Activated naive CD8-positive, alpha-beta T cell (primary cell): Measurements from ENCODE around the gene SORCS2.

Source experiments
- H3K27ac Mint-ChIP-seq: one replicate; pipeline ENCODE4 v1.8.0; 2021; ENCODE audit warnings: mixed read lengths
- H3K27me3 Mint-ChIP-seq: one replicate; pipeline ENCODE4 v1.8.0; 2021; ENCODE audit warnings: mixed read lengths
- H3K36me3 Mint-ChIP-seq: one replicate; pipeline ENCODE4 v1.8.0; 2021; ENCODE audit warnings: mixed read lengths
- H3K4me1 Mint-ChIP-seq: one replicate; pipeline ENCODE4 v1.8.0; 2021; ENCODE audit warnings: low read depth, mixed read lengths
- H3K4me3 Mint-ChIP-seq: one replicate; pipeline ENCODE4 v1.8.0; 2021; ENCODE audit warnings: mild to moderate bottlenecking, mixed read lengths
- H3K9me3 Mint-ChIP-seq: one replicate; pipeline ENCODE4 v1.8.0; 2021; ENCODE audit warnings: low read depth, mixed read lengths

Gene SORCS2

GRCh38 chr4:7709431-7709830 lies 517.1 kb downstream of the SORCS2 start:
- H3K27ac Mint-ChIP-seq: no peak overlapping the region
- no peaks in the 10 kb centered on the region for H3K36me3 Mint-ChIP-seq
- no peaks in the 10 kb centered on the region for H3K4me1 Mint-ChIP-seq
- no peaks in the 10 kb centered on the region for H3K9me3 Mint-ChIP-seq
- H3K4me3 Mint-ChIP-seq: no peak overlapping the region
- H3K27me3 Mint-ChIP-seq: no peaks in the 10 kb centered on the region

DNA sequence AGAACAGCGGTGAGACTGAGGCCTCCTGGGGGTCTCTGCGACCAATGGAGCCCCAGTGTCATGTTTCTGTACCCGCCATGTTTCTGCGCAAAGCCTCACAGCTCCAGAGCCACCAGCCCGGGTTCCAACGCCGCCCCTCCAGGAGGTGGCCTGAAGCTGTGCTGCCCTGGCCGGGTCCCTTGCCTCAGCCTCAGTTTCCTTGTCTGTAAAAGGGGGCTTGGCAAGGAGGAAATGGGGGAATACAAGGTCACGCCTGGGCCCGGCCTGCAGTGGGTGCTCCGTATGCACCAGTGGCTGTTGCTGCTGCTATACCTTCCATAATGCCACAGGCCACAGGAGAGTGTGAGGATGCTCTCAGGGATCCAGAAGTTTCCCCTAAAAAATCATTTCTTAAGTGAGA lies 517.8 kb downstream of the SORCS2 start:
- H3K4me1 Mint-ChIP-seq: no peaks in the 10 kb centered on the region
- H3K9me3 Mint-ChIP-seq: no peaks in the 10 kb centered on the region

GRCh38 chr4:7710576-7711306 lies 518.4 kb downstream of the SORCS2 start:
- H3K36me3 Mint-ChIP-seq: no peaks in the 10 kb centered on the region
- H3K27me3 Mint-ChIP-seq: no peaks in the 10 kb centered on the region
- H3K4me1 Mint-ChIP-seq: no peaks in the 10 kb centered on the region
- no peak overlapping the region for H3K4me3 Mint-ChIP-seq
- no peak overlapping the region for H3K27ac Mint-ChIP-seq
- H3K9me3 Mint-ChIP-seq: no peaks in the 10 kb centered on the region

More for the DNA sequence above, 517.8 kb downstream of the SORCS2 start:
- H3K27me3 Mint-ChIP-seq: no peaks in the 10 kb centered on the region
- no peaks in the 10 kb centered on the region for H3K36me3 Mint-ChIP-seq
- no peak overlapping the region for H3K4me3 Mint-ChIP-seq
- no peak overlapping the region for H3K27ac Mint-ChIP-seq

DNA sequence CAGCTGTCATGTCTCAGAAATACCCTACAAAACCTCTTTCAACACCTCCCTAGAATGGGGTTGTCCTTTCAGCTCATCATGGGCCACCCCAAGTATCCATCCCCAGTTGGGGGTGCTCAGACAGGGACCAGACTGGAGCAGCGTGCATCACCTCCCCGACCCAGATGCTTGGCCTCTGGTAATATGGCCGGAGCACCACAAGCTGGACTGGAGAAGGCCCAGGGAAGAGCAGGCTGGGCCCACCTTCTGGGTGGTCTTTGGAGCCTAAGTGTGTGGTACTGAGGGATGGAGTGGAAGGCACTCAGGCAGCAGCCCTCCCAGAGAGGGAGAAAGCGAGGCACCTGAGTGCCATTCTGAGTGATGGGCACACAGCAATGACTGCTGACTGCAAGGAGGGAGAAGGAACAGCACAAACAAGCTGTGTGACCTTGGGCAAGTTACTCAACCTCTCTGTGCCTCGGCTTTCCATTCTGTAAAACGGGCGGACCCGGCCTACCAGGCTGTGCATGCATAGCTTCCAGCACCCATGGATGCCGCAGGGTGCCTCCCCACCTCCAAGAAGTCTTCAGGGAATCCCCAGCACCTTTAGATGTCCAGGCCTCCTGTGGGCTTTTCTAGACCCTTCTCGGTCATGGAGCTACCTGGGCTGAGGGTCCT lies 519.1 kb downstream of the SORCS2 start:
- H3K4me3 Mint-ChIP-seq: no peak overlapping the region

GRCh38 chr4:7712021-7712671 lies 519.8 kb downstream of the SORCS2 start:
- H3K27ac Mint-ChIP-seq: no peak overlapping the region
- no peak overlapping the region for H3K4me3 Mint-ChIP-seq
- no peaks in the 10 kb centered on the region for H3K9me3 Mint-ChIP-seq
- H3K27me3 Mint-ChIP-seq: no peaks in the 10 kb centered on the region
- H3K4me1 Mint-ChIP-seq: no peaks in the 10 kb centered on the region
- H3K36me3 Mint-ChIP-seq: no peaks in the 10 kb centered on the region

More for the DNA sequence above, 519.1 kb downstream of the SORCS2 start:
- no peaks in the 10 kb centered on the region for H3K9me3 Mint-ChIP-seq
- no peaks in the 10 kb centered on the region for H3K4me1 Mint-ChIP-seq
- no peak overlapping the region for H3K27ac Mint-ChIP-seq
- no peaks in the 10 kb centered on the region for H3K36me3 Mint-ChIP-seq
- no peaks in the 10 kb centered on the region for H3K27me3 Mint-ChIP-seq

GRCh38 chr4:7713757-7714156 lies 521.4 kb downstream of the SORCS2 start:
- no peaks in the 10 kb centered on the region for H3K36me3 Mint-ChIP-seq
- H3K4me3 Mint-ChIP-seq: no peak overlapping the region
- no peaks in the 10 kb centered on the region for H3K4me1 Mint-ChIP-seq
- no peak overlapping the region for H3K27ac Mint-ChIP-seq
- peaks cover 1% of the 10 kb centered on the region for H3K27me3 Mint-ChIP-seq
- H3K9me3 Mint-ChIP-seq: no peaks in the 10 kb centered on the region

- H3K9me3 Mint-ChIP-seq: no peaks in the 10 kb centered on the region
- H3K36me3 Mint-ChIP-seq: no peaks in the 10 kb centered on the region
- H3K4me1 Mint-ChIP-seq: no peaks in the 10 kb centered on the region
- H3K4me3 Mint-ChIP-seq: no peak overlapping the region
- no peak overlapping the region for H3K27ac Mint-ChIP-seq
- H3K27me3 Mint-ChIP-seq: peaks cover 1% of the 10 kb centered on the region
These were observed 521.8 kb downstream of the SORCS2 start for GRCh38 chr4:7714176-7714575.

- H3K9me3 Mint-ChIP-seq: no peaks in the 10 kb centered on the region
- no peak overlapping the region for H3K4me3 Mint-ChIP-seq
- peaks cover 1% of the 10 kb centered on the region for H3K27me3 Mint-ChIP-seq
- H3K36me3 Mint-ChIP-seq: no peaks in the 10 kb centered on the region
- H3K27ac Mint-ChIP-seq: no peak overlapping the region
- H3K4me1 Mint-ChIP-seq: no peaks in the 10 kb centered on the region
These were observed 522.4 kb downstream of the SORCS2 start for GRCh38 chr4:7714738-7715137.

GRCh38 chr4:7715271-7716009 lies 523.1 kb downstream of the SORCS2 start:
- H3K4me1 Mint-ChIP-seq: peaks cover 1% of the 10 kb centered on the region
- peaks cover 1% of the 10 kb centered on the region for H3K27me3 Mint-ChIP-seq
- no peak overlapping the region for H3K4me3 Mint-ChIP-seq
- no peak overlapping the region for H3K27ac Mint-ChIP-seq
- no peaks in the 10 kb centered on the region for H3K36me3 Mint-ChIP-seq
- no peaks in the 10 kb centered on the region for H3K9me3 Mint-ChIP-seq

- Mint-ChIP-seq H3K27me3 (peaks cover 1% of the 10 kb centered on the region), H3K36me3 (no peaks in the 10 kb centered on the region), H3K4me1 (peaks cover 1% of the 10 kb centered on the region), H3K4me3 (no peak overlapping the region), H3K27ac (no peak overlapping the region), H3K9me3 (no peaks in the 10 kb centered on the region)
These were observed 523.8 kb downstream of the SORCS2 start for GRCh38 chr4:7716010-7716721.

DNA sequence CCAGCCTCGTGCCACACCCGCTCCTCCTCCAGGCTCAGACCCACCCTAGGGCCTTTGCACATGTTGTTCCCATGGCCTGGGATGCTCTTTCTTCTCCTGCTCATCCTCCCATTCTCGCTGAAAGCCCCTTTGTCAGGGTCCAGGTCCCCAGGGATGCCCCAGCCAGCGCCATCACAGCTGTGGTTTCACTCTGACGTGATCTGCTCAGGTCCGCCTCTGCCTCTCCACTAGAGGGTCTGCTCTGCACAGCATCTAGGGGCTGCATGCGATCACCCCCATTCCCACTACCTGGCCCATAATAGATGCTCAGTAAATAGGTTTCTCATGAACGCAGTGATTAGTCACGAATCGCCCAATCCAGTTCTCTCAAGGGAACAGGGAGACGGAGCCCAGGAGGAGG lies 524.8 kb downstream of the SORCS2 start:
- no peak overlapping the region for H3K27ac Mint-ChIP-seq
- peaks cover 1% of the 10 kb centered on the region for H3K4me1 Mint-ChIP-seq
- no peaks in the 10 kb centered on the region for H3K9me3 Mint-ChIP-seq
- peaks cover 1% of the 10 kb centered on the region for H3K27me3 Mint-ChIP-seq
- H3K4me3 Mint-ChIP-seq: no peak overlapping the region
- H3K36me3 Mint-ChIP-seq: no peaks in the 10 kb centered on the region

GRCh38 chr4:7717946-7718490 lies 525.7 kb downstream of the SORCS2 start:
- H3K4me1 Mint-ChIP-seq: peaks cover 1% of the 10 kb centered on the region
- H3K36me3 Mint-ChIP-seq: no peaks in the 10 kb centered on the region
- H3K9me3 Mint-ChIP-seq: no peaks in the 10 kb centered on the region
- no peak overlapping the region for H3K4me3 Mint-ChIP-seq
- H3K27ac Mint-ChIP-seq: no peak overlapping the region
- peaks cover 1% of the 10 kb centered on the region for H3K27me3 Mint-ChIP-seq

DNA sequence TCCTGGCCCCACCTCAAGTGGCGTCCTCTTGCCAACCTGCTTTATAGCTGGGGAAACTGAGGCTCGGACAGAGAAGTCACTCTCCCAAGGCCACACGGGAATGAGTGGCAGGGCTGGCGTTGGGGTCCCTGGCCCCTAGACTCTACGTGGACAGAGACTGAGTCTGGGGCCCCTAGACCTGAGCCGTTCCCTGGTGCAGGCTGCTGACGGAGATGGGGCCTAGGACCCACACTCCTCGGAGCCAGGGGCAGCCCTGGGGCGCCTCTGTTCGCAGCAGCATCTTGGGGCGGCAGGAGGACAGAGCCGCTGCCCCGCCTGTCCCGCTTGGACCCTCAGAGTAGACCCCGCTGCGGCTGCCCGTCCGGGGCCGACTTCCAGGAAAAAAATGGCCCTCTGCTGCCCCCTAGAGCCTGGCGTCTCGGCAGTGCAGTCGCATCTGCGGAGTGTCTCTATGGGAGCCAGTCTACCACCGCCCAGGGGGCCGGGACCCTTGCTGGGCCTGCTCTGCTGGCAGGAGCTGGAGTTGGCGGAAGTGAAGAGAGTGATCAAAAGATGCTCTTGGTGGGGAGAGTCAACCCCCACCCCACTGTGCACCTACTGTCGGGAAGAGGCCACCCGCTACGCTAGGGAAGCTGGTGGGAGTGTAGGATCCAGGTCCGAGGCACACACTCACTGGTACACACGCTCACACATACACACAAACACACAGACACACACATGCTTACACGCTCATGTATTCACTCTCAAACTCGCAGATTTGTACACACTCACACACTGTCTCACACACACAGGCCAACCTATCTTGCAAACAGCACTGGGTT lies 527.2 kb downstream of the SORCS2 start:
- Mint-ChIP-seq H3K36me3 (no peaks in the 10 kb centered on the region), H3K27ac (no peak overlapping the region), H3K9me3 (no peaks in the 10 kb centered on the region), H3K4me1 (peaks cover 1% of the 10 kb centered on the region), H3K4me3 (no peak overlapping the region), H3K27me3 (peaks cover 1% of the 10 kb centered on the region)
